ENCODE data around the gene KCNG2. TPM values are rescaled to one million over a fixed set of nuclear protein-coding genes. Genes with fewer than 3 reads are reported as not detected.

Gene KCNG2
- total and polyA plus RNA-seq, 2 of the 13 experiments (the other 11 are each of a cell fraction or from before 2014, with no cell fraction given), result not detected

DNA sequence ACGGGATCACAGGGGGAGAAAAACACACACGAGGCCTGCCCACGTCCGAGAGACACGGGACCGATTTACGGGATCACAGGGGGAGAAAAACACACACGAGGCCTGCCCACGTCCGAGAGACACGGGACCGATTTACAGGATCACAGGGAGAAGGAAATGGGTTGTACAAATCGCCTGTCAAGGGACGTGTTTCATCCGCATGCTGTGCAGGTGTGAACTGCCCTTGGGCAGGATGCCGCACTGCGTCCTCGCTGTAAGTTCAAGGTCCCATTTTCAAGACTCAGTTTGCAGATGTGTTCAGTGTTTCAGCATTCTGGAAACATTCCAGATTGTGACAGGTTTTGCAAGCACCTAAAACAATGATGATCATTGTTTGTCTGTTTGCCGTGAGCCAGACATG is 2.3 kb upstream of the KCNG2 start (continued):
- TF ChIP-seq ZNF225 (CRISPR knock-in tag; IDR thresholded peaks at IDR 0.05) (no peak), ZNF256 (CRISPR knock-in tag; conservative IDR thresholded peaks at IDR 0.05) (no peak), SNAPC2 (CRISPR knock-in tag; IDR thresholded peaks at IDR 0.05) (no peak), ZNF468 (CRISPR knock-in tag; IDR thresholded peaks at IDR 0.05) (no peak), ZNF431 (CRISPR knock-in tag; IDR thresholded peaks at IDR 0.05; ENCODE audit: borderline replicate concordance, low read depth) (no peak), SMYD3 (CRISPR knock-in tag; IDR thresholded peaks at IDR 0.05) (no peak), KLF9 (CRISPR knock-in tag; IDR thresholded peaks at IDR 0.05; ENCODE audit: low read depth) (no peak), THAP11 (CRISPR knock-in tag; IDR thresholded peaks at IDR 0.05) (peak; percentile 54; the same call in 1 of the 2 replicates), HOXA9 (CRISPR knock-in tag; IDR thresholded peaks at IDR 0.05; ENCODE audit: borderline replicate concordance) (no peak), RARA (CRISPR knock-in tag; IDR thresholded peaks at IDR 0.05) (peak; percentile 88), MTF2 (CRISPR knock-in tag; IDR thresholded peaks at IDR 0.05; ENCODE audit: borderline replicate concordance) (no peak), ZNF766 (CRISPR knock-in tag; IDR thresholded peaks at IDR 0.05; ENCODE audit: borderline replicate concordance) (no peak), ADNP (CRISPR knock-in tag; IDR thresholded peaks at IDR 0.05) (no peak)
- TF ChIP-seq, protein P1, sequence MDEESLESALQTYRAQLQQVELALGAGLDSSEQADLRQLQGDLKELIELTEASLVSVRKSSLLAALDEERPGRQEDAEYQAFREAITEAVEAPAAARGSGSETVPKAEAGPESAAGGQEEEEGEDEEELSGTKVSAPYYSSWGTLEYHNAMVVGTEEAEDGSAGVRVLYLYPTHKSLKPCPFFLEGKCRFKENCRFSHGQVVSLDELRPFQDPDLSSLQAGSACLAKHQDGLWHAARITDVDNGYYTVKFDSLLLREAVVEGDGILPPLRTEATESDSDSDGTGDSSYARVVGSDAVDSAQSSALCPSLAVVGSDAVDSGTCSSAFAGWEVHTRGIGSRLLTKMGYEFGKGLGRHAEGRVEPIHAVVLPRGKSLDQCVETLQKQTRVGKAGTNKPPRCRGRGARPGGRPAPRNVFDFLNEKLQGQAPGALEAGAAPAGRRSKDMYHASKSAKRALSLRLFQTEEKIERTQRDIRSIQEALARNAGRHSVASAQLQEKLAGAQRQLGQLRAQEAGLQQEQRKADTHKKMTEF (CRISPR knock-in tag; IDR thresholded peaks at IDR 0.05), result peak; percentile 68; the same call in 1 of the 2 replicates
- TF ChIP-seq, protein P2, sequence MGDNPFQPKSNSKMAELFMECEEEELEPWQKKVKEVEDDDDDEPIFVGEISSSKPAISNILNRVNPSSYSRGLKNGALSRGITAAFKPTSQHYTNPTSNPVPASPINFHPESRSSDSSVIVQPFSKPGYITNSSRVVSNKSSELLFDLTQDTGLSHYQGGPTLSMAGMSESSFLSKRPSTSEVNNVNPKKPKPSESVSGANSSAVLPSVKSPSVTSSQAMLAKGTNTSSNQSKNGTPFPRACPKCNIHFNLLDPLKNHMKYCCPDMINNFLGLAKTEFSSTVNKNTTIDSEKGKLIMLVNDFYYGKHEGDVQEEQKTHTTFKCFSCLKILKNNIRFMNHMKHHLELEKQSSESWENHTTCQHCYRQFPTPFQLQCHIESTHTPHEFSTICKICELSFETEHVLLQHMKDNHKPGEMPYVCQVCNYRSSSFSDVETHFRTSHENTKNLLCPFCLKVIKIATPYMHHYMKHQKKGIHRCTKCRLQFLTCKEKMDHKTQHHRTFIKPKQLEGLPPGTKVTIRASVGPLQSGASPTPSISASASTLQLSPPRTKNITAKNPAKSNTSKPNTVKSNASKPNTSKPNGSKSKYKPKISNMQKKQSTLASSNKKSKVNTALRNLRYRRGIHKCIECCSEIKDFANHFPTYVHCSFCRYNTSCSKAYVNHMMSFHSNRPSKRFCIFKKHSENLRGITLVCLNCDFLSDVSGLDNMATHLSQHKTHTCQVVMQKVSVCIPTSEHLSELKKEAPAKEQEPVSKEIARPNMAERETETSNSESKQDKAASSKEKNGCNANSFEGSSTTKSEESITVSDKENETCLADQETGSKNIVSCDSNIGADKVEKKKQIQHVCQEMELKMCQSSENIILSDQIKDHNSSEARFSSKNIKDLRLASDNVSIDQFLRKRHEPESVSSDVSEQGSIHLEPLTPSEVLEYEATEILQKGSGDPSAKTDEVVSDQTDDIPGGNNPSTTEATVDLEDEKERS (CRISPR knock-in tag; IDR thresholded peaks at IDR 0.05), result 0 out of 2 replicates have a peak, but pooled peaks have one; percentile 60
- TF ChIP-seq, protein P3, sequence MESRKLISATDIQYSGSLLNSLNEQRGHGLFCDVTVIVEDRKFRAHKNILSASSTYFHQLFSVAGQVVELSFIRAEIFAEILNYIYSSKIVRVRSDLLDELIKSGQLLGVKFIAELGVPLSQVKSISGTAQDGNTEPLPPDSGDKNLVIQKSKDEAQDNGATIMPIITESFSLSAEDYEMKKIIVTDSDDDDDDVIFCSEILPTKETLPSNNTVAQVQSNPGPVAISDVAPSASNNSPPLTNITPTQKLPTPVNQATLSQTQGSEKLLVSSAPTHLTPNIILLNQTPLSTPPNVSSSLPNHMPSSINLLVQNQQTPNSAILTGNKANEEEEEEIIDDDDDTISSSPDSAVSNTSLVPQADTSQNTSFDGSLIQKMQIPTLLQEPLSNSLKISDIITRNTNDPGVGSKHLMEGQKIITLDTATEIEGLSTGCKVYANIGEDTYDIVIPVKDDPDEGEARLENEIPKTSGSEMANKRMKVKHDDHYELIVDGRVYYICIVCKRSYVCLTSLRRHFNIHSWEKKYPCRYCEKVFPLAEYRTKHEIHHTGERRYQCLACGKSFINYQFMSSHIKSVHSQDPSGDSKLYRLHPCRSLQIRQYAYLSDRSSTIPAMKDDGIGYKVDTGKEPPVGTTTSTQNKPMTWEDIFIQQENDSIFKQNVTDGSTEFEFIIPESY (CRISPR knock-in tag; IDR thresholded peaks at IDR 0.05), result peak; percentile 55; the same call in 1 of the 2 replicates
- TF ChIP-seq, protein P4, sequence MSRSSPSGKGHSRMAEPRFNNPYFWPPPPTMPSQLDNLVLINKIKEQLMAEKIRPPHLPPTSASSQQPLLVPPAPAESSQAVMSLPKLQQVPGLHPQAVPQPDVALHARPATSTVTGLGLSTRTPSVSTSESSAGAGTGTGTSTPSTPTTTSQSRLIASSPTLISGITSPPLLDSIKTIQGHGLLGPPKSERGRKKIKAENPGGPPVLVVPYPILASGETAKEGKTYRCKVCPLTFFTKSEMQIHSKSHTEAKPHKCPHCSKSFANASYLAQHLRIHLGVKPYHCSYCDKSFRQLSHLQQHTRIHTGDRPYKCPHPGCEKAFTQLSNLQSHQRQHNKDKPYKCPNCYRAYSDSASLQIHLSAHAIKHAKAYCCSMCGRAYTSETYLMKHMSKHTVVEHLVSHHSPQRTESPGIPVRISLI (CRISPR knock-in tag; IDR thresholded peaks at IDR 0.05; ENCODE audit: borderline replicate concordance), result no peak
- TF ChIP-seq, protein P5, sequence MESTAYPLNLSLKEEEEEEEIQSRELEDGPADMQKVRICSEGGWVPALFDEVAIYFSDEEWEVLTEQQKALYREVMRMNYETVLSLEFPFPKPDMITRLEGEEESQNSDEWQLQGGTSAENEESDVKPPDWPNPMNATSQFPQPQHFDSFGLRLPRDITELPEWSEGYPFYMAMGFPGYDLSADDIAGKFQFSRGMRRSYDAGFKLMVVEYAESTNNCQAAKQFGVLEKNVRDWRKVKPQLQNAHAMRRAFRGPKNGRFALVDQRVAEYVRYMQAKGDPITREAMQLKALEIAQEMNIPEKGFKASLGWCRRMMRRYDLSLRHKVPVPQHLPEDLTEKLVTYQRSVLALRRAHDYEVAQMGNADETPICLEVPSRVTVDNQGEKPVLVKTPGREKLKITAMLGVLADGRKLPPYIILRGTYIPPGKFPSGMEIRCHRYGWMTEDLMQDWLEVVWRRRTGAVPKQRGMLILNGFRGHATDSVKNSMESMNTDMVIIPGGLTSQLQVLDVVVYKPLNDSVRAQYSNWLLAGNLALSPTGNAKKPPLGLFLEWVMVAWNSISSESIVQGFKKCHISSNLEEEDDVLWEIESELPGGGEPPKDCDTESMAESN (CRISPR knock-in tag; conservative IDR thresholded peaks at IDR 0.05), result 0 out of 2 replicates have a peak, but pooled peaks have one; percentile 19
- TF ChIP-seq, protein P6, sequence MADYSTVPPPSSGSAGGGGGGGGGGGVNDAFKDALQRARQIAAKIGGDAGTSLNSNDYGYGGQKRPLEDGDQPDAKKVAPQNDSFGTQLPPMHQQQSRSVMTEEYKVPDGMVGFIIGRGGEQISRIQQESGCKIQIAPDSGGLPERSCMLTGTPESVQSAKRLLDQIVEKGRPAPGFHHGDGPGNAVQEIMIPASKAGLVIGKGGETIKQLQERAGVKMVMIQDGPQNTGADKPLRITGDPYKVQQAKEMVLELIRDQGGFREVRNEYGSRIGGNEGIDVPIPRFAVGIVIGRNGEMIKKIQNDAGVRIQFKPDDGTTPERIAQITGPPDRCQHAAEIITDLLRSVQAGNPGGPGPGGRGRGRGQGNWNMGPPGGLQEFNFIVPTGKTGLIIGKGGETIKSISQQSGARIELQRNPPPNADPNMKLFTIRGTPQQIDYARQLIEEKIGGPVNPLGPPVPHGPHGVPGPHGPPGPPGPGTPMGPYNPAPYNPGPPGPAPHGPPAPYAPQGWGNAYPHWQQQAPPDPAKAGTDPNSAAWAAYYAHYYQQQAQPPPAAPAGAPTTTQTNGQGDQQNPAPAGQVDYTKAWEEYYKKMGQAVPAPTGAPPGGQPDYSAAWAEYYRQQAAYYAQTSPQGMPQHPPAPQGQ (CRISPR knock-in tag; IDR thresholded peaks at IDR 0.05; ENCODE audit: borderline replicate concordance), result no peak

Data from HepG2 (cell line).